AG04450 (cell line): ENCODE data around the gene ARG2. TPM values are rescaled to one million over a fixed set of nuclear protein-coding genes. Genes with fewer than 3 reads are reported as not detected.

Experiments used
- CTCF ChIA-PET: fragments of 300-600, 350-600 bp; formaldehyde crosslinking; extraction: SDS; loops from one replicate; lab custom pipeline; 2022; ENCODE audit warnings: antibody characterized with exemption, inconsistent platforms; lab: Charles Lee
- POLR2A ChIA-PET: fragments of 350-600 bp; formaldehyde crosslinking; extraction: SDS; loops from one replicate; lab custom pipeline; 2021; ENCODE audit warnings: antibody characterized with exemption, inconsistent platforms; lab: Yijun Ruan, JAX
- DNase-seq: peaks from one replicate; pipeline ENCODE4 v3.0.0-alpha.2; 2011; ENCODE audit warnings: low read depth, low spot score
- H3K27ac ChIP-seq: one replicate; pipeline ENCODE4 v1.5.1; 2012; ENCODE audit warnings: low read depth, low read length, control low read depth
- H3K27me3 ChIP-seq: one replicate; pipeline ENCODE4 v1.6.0; 2012; ENCODE audit warnings: low read length; ENCODE audit not compliant: control insufficient read depth, insufficient read depth
- H3K4me3 ChIP-seq: 2 replicates; pipeline ENCODE4 v1.5.1; 2011; ENCODE audit warnings: mild to moderate bottlenecking, low read depth, low read length, control low read depth
- H3K9me3 ChIP-seq: 2 replicates; pipeline ENCODE4 v1.5.1; 2012; ENCODE audit warnings: low read length; ENCODE audit not compliant: control insufficient read depth, insufficient read depth
- polyA minus RNA-seq: library from RNA; depleted of rRNA, polyadenylated mRNA; stranded (reverse); fragments of >200 nt; gene quantifications from 2 replicates; pipeline ENCODE4 v1.2.3, GENCODE V29; 2011; rRNA and poly(A)+ RNA removed
- polyA plus RNA-seq: library from polyadenylated mRNA; depleted of rRNA; stranded (reverse); fragments of >200 nt; gene quantifications from 2 replicates; pipeline ENCODE4 v1.2.3, GENCODE V29; 2011; rRNA removed
- TF ChIP-seq, protein P1 (sequence below): IDR thresholded peaks from 2 replicates; pipeline ENCODE4 v1.5.1; 2011; ENCODE audit warnings: low read depth, low read length, control low read depth, inconsistent platforms

ARG2 gene
- 2.6 TPM in 2 replicates for polyA plus RNA-seq
- 4.5 and 4.6 TPM in 2 replicates for polyA minus RNA-seq

DNA sequence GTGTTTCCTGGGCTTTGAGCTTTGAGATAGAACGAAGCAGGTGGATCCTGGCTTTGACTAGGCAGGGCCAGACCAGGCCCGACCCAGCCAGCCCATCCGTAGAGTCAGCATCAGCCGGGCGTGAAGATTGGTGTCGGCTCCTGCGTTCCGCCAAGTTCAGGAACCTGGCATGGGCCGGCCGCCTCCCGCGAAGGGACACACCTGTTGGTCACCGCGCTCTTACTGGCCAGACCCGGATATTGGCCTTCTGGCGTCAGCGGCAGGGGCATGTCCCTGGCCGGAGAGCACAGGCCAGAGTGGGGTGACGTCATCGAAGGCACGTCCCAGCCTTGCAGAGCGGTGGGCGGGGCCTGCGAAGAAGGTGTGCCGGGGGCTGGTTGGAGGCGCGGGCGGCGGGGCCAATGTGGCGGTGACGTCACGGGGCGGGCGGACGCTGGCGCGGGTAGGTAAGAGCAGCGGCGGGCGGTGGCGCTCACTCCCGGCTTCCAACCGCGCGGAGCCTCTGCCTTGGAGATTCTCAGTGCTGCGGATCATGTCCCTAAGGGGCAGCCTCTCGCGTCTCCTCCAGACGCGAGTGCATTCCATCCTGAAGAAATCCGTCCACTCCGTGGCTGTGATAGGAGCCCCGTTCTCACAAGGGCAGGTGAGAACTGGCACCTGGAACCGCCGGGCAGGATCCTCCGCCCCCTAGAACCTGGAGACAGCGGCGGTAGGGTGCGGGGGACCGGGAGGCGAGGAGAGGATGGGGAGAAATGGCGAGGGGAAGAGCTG is at the start of gene ARG2:
Gene ARG2, plus strand, starts transcription at position 475 of the 771 bp plus-strand sequence. Its CDS starts 58 bp downstream, at position 533.
- Histone ChIP-seq H3K4me3 (peak within 1 kb of the TSS; percentile 67), H3K9me3 (no peaks in the 10 kb centered on the region; the same call in 1 of the 2 replicates), H3K27me3 (no peaks in the 10 kb centered on the region), H3K27ac (no peak within 1 kb of the TSS)
- ChIA-PET POLR2A (interaction anchor here (1.0 to 2.5 kb wide), 3 partner anchors 19 to 76 kb away, joined by 3 to 8 read pairs (median 4); partner anchors contain the start of genes PIGH and RDH11), CTCF (interaction anchor here (0.6 to 4.7 kb wide), 24 partner anchors 10 to 1742 kb away, joined by 3 to 162 read pairs (median 4); partner anchors contain the start of genes PIGH, RDH11 and RDH12)
- TF ChIP-seq, protein P1, sequence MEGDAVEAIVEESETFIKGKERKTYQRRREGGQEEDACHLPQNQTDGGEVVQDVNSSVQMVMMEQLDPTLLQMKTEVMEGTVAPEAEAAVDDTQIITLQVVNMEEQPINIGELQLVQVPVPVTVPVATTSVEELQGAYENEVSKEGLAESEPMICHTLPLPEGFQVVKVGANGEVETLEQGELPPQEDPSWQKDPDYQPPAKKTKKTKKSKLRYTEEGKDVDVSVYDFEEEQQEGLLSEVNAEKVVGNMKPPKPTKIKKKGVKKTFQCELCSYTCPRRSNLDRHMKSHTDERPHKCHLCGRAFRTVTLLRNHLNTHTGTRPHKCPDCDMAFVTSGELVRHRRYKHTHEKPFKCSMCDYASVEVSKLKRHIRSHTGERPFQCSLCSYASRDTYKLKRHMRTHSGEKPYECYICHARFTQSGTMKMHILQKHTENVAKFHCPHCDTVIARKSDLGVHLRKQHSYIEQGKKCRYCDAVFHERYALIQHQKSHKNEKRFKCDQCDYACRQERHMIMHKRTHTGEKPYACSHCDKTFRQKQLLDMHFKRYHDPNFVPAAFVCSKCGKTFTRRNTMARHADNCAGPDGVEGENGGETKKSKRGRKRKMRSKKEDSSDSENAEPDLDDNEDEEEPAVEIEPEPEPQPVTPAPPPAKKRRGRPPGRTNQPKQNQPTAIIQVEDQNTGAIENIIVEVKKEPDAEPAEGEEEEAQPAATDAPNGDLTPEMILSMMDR, result no peak
- DNase-seq, result peak; percentile 61

DNA sequence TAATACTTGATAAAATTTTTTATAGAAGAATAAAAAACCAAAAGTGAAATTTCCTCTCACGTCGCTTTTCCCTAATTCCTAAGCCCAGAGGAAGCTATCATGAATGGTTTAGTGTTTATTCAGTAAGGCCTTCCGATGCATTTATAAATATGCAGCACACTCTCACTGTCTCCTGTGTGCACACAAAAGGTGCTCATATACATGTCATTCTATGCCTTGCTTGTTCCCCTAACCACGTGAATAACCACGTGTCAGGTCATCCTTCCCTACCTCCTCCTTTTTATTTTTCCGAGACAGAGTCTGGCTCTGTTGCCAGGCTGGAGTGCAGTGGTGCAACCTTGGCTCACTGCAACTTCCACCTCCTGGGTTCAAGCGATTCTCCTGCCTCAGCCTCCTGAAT is 49.3 kb upstream of the ARG2 start:
- H3K27ac ChIP-seq, result no peak overlapping the region
- DNase-seq, result no peak
- H3K4me3 ChIP-seq, result no peak overlapping the region
- POLR2A ChIA-PET, result no interaction called here
- no peaks in the 10 kb centered on the region for H3K9me3 ChIP-seq
- TF ChIP-seq, protein P1, result no peak
- CTCF ChIA-PET, result interaction anchor here (0.5 to 5.2 kb wide), 29 partner anchors 8 to 1211 kb away, joined by 3 to 114 read pairs (median 6); partner anchors contain the start of genes PIGH and PLEKHH1
- H3K27me3 ChIP-seq, result peaks cover 24% of the 10 kb centered on the region

DNA sequence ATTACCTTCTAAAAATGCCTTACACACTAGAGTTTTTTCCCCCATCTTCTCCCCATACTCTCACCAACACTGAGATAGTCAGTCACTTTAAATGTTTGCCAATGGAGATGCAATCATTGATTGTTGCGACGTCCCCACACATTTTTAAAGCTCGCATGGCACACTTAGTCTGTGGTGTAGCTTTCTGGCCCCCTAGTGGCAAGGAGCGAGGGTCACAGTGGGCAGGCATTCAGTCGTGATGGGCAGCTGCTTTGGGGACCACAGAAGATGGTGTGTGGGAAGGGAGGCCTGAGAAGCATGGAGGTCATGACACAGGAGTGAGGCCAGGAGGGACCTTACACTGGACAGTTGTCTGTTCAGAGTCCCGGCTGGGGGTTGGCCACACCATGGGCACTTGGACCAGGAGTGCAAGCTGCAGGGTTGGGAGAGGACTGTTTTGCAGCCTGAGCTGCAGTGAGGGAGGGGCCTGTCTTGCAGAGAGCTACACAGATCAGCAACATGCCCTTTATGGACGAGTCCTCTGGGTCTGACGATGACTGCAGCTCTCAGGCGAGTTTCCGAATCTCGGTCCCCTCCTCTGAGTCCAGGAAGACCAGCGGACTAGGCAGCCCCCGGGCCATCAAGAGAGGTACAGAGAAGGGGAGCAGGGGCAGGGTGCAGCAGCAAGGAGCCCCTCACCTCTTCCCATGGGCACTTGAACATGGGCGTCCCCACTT is 48.3 kb upstream of the ARG2 start:
- ChIA-PET POLR2A (interaction anchor here (0.6 kb wide), 1 partner anchor 63 kb away, joined by 4 read pairs; no protein-coding TSS in a partner anchor), CTCF (interaction anchor here (0.6 to 5.2 kb wide), 40 partner anchors 8 to 1212 kb away, joined by 3 to 114 read pairs (median 4); partner anchors contain the start of genes PIGH and PLEKHH1)
- DNase-seq, result no peak
- Histone ChIP-seq H3K9me3 (no peaks in the 10 kb centered on the region), H3K4me3 (no peak overlapping the region), H3K27me3 (peaks cover 24% of the 10 kb centered on the region), H3K27ac (no peak overlapping the region)
- TF ChIP-seq, protein P1, result peak; percentile 94

DNA sequence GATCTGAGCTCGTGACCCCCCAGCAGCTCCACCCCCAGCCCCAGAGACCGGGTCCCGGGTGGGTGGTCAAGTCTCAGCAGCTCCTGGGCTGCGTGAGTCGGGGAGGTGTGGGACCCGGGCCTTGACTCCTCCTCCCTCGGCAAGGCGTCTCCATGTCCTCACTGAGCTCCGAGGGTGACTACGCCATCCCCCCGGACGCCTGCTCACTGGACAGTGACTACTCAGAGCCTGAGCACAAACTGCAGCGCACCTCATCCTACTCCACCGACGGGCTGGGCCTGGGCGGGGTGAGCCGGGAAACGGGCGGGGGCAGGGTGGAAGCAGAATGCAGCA is 47.8 kb upstream of the ARG2 start:
- POLR2A ChIA-PET, result interaction anchor here (0.6 kb wide), 1 partner anchor 62 kb away, joined by 4 read pairs; no protein-coding TSS in a partner anchor

More for the DNA sequence above, 47.8 kb upstream of the ARG2 start:
- CTCF ChIA-PET, result interaction anchor here (0.6 to 5.2 kb wide), 27 partner anchors 8 to 1212 kb away, joined by 3 to 114 read pairs (median 5); partner anchors contain the start of gene PLEKHH1
- TF ChIP-seq, protein P1, result no peak
- peaks cover 22% of the 10 kb centered on the region for H3K27me3 ChIP-seq
- no peak for DNase-seq
- H3K4me3 ChIP-seq, result no peak overlapping the region
- no peak overlapping the region for H3K27ac ChIP-seq
- H3K9me3 ChIP-seq, result no peaks in the 10 kb centered on the region
